Activated naive CD4-positive, alpha-beta T cell treated with anti-CD3 and anti-CD28 coated beads, Interleukin-2, amount 50 U/mL, for 16 hours (primary cell): ENCODE results near the gene CFHR2.

Experiments used
- DNase-seq: peaks from one replicate; pipeline ENCODE4 v3.0.0-alpha.2; 2020

Gene CFHR2

DNA sequence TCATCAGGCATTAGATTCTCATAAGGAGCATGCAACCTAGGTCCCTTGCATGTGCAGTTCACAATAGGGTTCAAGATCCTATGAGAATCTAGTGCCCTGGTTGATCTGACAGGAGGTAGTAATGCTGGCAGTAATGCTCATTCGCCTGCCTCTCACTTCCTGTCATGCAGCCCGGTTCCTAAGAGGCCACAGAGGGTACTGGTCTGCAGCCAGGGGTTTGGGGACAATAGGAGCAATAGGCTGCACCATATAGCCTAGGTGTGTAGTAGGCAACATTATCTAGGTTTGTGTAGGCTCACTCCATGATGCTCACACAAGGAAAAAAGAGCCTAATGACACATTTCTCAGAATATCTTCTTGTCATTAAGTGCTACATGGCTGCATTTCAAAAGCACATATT is 59.6 kb downstream of the CFHR2 start:
- DNase-seq = no peak

GRCh38 chr1:197008861-197009260 is 65.3 kb downstream of the CFHR2 start:
- no peak for DNase-seq
